GM12878 (cell line): Measurements from ENCODE around the gene SEMA7A. TPM values are rescaled to one million over a fixed set of nuclear protein-coding genes. Genes with fewer than 3 reads are reported as not detected.

Experiments used
- ATF3 ChIP-seq: IDR thresholded peaks from 2 replicates; pipeline ENCODE4 v1.6.1; 2011; ENCODE audit warnings: low read depth, mild to moderate bottlenecking, low read length, moderate library complexity, borderline replicate concordance; ENCODE audit errors: extremely low read depth
- BCL3 ChIP-seq: IDR thresholded peaks from 2 replicates; pipeline ENCODE4 v1.6.1; 2011; ENCODE audit warnings: borderline replicate concordance, low read depth, mild to moderate bottlenecking, moderate library complexity, low read length; ENCODE audit not compliant: insufficient read depth, poor library complexity, severe bottlenecking
- CHD4 ChIP-seq: fragments of 200-600 bp; sonication (generic); IDR thresholded peaks from 2 replicates; pipeline ENCODE4 v1.6.1; 2016; ENCODE audit warnings: mild to moderate bottlenecking
- FOS ChIP-seq: IDR thresholded peaks from 3 replicates; pipeline ENCODE4 v1.6.1; 2011; ENCODE audit warnings: borderline replicate concordance; ENCODE audit not compliant: insufficient read length; ENCODE audit errors: extremely low read depth
- GATAD2B ChIP-seq: fragments of 450-650 bp; conservative IDR thresholded peaks from 2 replicates; pipeline ENCODE4 v1.6.1; 2017; ENCODE audit warnings: low read depth, mild to moderate bottlenecking, moderate library complexity
- HCFC1 ChIP-seq: fragments of 150-350 bp; IDR thresholded peaks from 2 replicates; pipeline ENCODE4 v1.6.1; 2014; ENCODE audit warnings: low read length
- HDAC6 ChIP-seq: fragments of 200-600 bp; sonication (generic); IDR thresholded peaks from one replicate; pipeline ENCODE4 v1.8.0; 2017; ENCODE audit warnings: antibody characterized with exemption; ENCODE audit not compliant: unreplicated experiment
- IKZF1 ChIP-seq: fragments of 450-650 bp; conservative IDR thresholded peaks from 2 replicates; pipeline ENCODE4 v1.6.1; 2017; ENCODE audit warnings: antibody characterized with exemption, mild to moderate bottlenecking
- LARP7 ChIP-seq: fragments of 450-650 bp; IDR thresholded peaks from 2 replicates; pipeline ENCODE4 v1.6.1; 2017; ENCODE audit warnings: mild to moderate bottlenecking
- RBBP5 ChIP-seq: fragments of 200-600 bp; sonication (generic); conservative IDR thresholded peaks from 2 replicates; pipeline ENCODE4 v1.6.1; 2016
- RUNX3 ChIP-seq: IDR thresholded peaks from 2 replicates; pipeline ENCODE4 v1.6.1; 2012; ENCODE audit warnings: low read length, inconsistent platforms
- SMARCA5 ChIP-seq: fragments of 450-650 bp; IDR thresholded peaks from 2 replicates; pipeline ENCODE4 v1.6.1; 2017; ENCODE audit warnings: mild to moderate bottlenecking
- SPI1 ChIP-seq: IDR thresholded peaks from 2 replicates; pipeline ENCODE4 v1.6.1; 2011; ENCODE audit warnings: low read depth, mild to moderate bottlenecking, low read length, moderate library complexity, borderline replicate concordance; ENCODE audit not compliant: insufficient read depth
- SUPT20H ChIP-seq: IDR thresholded peaks from 2 replicates; pipeline ENCODE4 v1.6.1; 2011; ENCODE audit warnings: low read depth, mild to moderate bottlenecking, low read length, moderate library complexity, borderline replicate concordance; ENCODE audit not compliant: control insufficient read depth
- TARDBP ChIP-seq: IDR thresholded peaks from 2 replicates; pipeline ENCODE4 v1.6.1; 2016; ENCODE audit warnings: borderline replicate concordance
- USF2 ChIP-seq: IDR thresholded peaks from 2 replicates; pipeline ENCODE4 v1.6.1; 2011; ENCODE audit warnings: low read depth, low read length, improper control_type of control experiment, borderline replicate concordance
- YY1 ChIP-seq: IDR thresholded peaks from 2 replicates; pipeline ENCODE4 v1.6.1; 2011; ENCODE audit warnings: low read depth, mild to moderate bottlenecking, low read length
- ZBED1 ChIP-seq: IDR thresholded peaks from 2 replicates; pipeline ENCODE4 v1.6.1; 2016; ENCODE audit warnings: borderline replicate concordance
- ZBTB11 ChIP-seq: fragments of 450-650 bp; formaldehyde crosslinking; IDR thresholded peaks from 2 replicates; pipeline ENCODE4 v1.5.0; 2022; ENCODE audit warnings: mild to moderate bottlenecking, missing genetic modification characterization
- ZBTB33 ChIP-seq: fragments of 450-650 bp; IDR thresholded peaks from 2 replicates; pipeline ENCODE4 v1.6.1; 2017; ENCODE audit warnings: mild to moderate bottlenecking
- polyA plus RNA-seq, 11 experiments: library from polyadenylated mRNA; depleted of rRNA in 4 of 11; unstranded in 6 of 11; stranded (reverse) in 5 of 11; fragments of >200 nt; fragmentation: Nextera tagmentation in 4 of 11; fragmentation: Illumina TruSeq in 1 of 11; extraction: Ambion mirVana in 4 of 11; extraction: Trizol in 1 of 11; gene quantifications; 1 replicate in 1 of 11; 2 replicates in 10 of 11; pipeline versions ENCODE4 v1.2.1 to v1.2.3, GENCODE V29; 2011 to 2016; ENCODE audit warnings: inconsistent platforms in 2 of 11, missing spikeins in 2 of 11, low read depth in 1 of 11
- total RNA-seq, 4 experiments: library from RNA; depleted of rRNA in 3 of 4; stranded (reverse); fragments of >200 nt in 3 of 4; fragmentation: Illumina TruSeq in 1 of 4; extraction: Trizol in 1 of 4; gene quantifications; 2 replicates each; pipeline versions ENCODE4 v1.2.1 to v1.2.3, GENCODE V29; 2013 to 2021

Gene SEMA7A
- total and polyA plus RNA-seq, 10 of the 15 experiments (the other 5 are each of a cell fraction or from before 2014, with no cell fraction given) = 0.08 to 112 (median 53.5) TPM

- TF ChIP-seq ZBTB33 = no peak
- TF ChIP-seq RBBP5 = no peak
- peak; percentile 63; the same call in 1 of the 2 replicates for TF ChIP-seq LARP7
- no peak for TF ChIP-seq SUPT20H
- TF ChIP-seq CHD4 = no peak
- no peak for TF ChIP-seq BCL3
- no peak; the same call in 1 of the 2 replicates for TF ChIP-seq GATAD2B
- peak; percentile 84 for TF ChIP-seq YY1
- TF ChIP-seq FOS = no peak
- no peak for TF ChIP-seq USF2
- no peak for TF ChIP-seq ATF3
- no peak for TF ChIP-seq ZBTB11 (CRISPR knock-in tag)
- no peak for TF ChIP-seq TARDBP
- no peak for TF ChIP-seq SPI1
- no peak for TF ChIP-seq ZBED1
- TF ChIP-seq IKZF1 = peak; percentile 89
- no peak for TF ChIP-seq HCFC1
- no peak for TF ChIP-seq HDAC6
- peak; percentile 93 for TF ChIP-seq SMARCA5
- no peak for TF ChIP-seq RUNX3
Observed at GRCh38 chr15:74382004-74382816, 51.5 kb downstream of the SEMA7A start (continued).
